GM23248 (cell line): ENCODE measurements around the gene CDCA7L.

Source experiments
- EZH2 ChIP-seq: fragments of 200-600 bp; sonication (generic); IDR thresholded peaks from 2 replicates; pipeline ENCODE4 v1.6.1; 2018; ENCODE audit warnings: antibody characterized with exemption, mild to moderate bottlenecking; ENCODE audit not compliant: insufficient read depth, poor library complexity, severe bottlenecking
- EZH2phosphoT487 ChIP-seq: fragments of 200-600 bp; sonication (generic); IDR thresholded peaks from 2 replicates; pipeline ENCODE4 v1.6.1; 2018; ENCODE audit warnings: antibody characterized with exemption, moderate library complexity, mild to moderate bottlenecking, low read depth; ENCODE audit not compliant: insufficient read depth

- TF ChIP-seq EZH2 (no peak), EZH2phosphoT487 (no peak)
Measured at GRCh38 chr7:21965291-21965690, 19.6 kb upstream of the CDCA7L start.
